Adrenal gland (tissue), 19 donors: Measurements from ENCODE around the gene HSD17B1. TPM values are rescaled to one million over a fixed set of nuclear protein-coding genes. Genes with fewer than 3 reads are reported as not detected.
"Not testable (repeated sequence)": the region's sequence is repeated elsewhere in the genome, so short reads cannot be mapped to it uniquely, and the experiment has no call there.

ENCODE experiments used
- DNase-seq, 7 donors: peaks; one replicate each; pipeline ENCODE4 v3.0.0-alpha.2; 2019 to 2020
- H3K27ac ChIP-seq, 5 donors: fragments of 200-600 bp; sonication (generic) in 4 of 5; 1 replicate in 3 of 5; 2 replicates in 2 of 5; pipeline versions ENCODE4 v1.5.1 to v1.8.0; 2016 to 2020; ENCODE audit warnings: mild to moderate bottlenecking in 1 of 5
- H3K27me3 ChIP-seq: fragments of 200-600 bp; 2 replicates; pipeline ENCODE4 v1.8.0; 2021
- H3K36me3 ChIP-seq, 2 donors: fragments of 200-600 bp; replicated peaks in 1 of 2; 1 replicate in 1 of 2; 2 replicates in 1 of 2; pipeline versions ENCODE4 v1.5.1 to v1.8.0; 2018 to 2022
- H3K4me1 ChIP-seq, 2 donors: fragments of 200-600 bp; replicated peaks in 1 of 2; 1 replicate in 1 of 2; 2 replicates in 1 of 2; pipeline versions ENCODE4 v1.5.1 to v1.8.0; 2018 to 2021
- H3K4me3 ChIP-seq, 4 donors: fragments of 200-600 bp; sonication (generic) in 3 of 4; one replicate each; pipeline ENCODE4 v1.5.1; 2016 to 2018
- H3K9me3 ChIP-seq, 3 donors: fragments of 200-600 bp; sonication (generic) in 1 of 3; replicated peaks in 1 of 3; 1 replicate in 2 of 3; 2 replicates in 1 of 3; pipeline versions ENCODE4 v1.5.1 to v1.8.0; 2016 to 2021
- POLR2A ChIP-seq, 2 donors: fragments of 450-650 bp; IDR thresholded peaks; one replicate each; pipeline ENCODE4 v1.6.1; 2017; ENCODE audit warnings: antibody characterized with exemption in 2 of 2, mild to moderate bottlenecking in 2 of 2, moderate library complexity in 1 of 2
- WGBS, 4 donors: extraction: QIAGEN DNeasy Blood & Tissue Kit in 2 of 4; methylation state at CpG; one replicate each; pipeline versions ENCODE4 v1.1.5 to v1.1.7; 2013 to 2017; 5-methylcytosine and 5-hydroxymethylcytosine counted together
- intact Hi-C, 2 donors: fragments of 100-400 bp; cut with DNase I; formaldehyde crosslinking; loops; one replicate each; pipeline versions ENCODE4 v1.14.1 to v1.15.0; 2022 to 2023
- long read RNA-seq, 10 donors: library from polyadenylated mRNA in 3 of 10; unstranded in 2 of 10; stranded (forward) in 1 of 10; transcript quantifications; one replicate each; pipeline ENCODE4 v2.0.0 and lab custom pipeline, GENCODE V29; 2021 to 2026
- polyA plus RNA-seq, 3 donors: library from polyadenylated mRNA; stranded (reverse); fragments of 200-250 nt in 2 of 3; fragments of 350-450 nt in 1 of 3; fragmentation: Illumina TruSeq in 1 of 3; extraction: RNeasy Lipid Tissue Mini Kit (QIAGEN cat#74804) in 1 of 3; gene quantifications; one replicate each; pipeline ENCODE4 v1.2.3, GENCODE V29; 2013 to 2014
- total RNA-seq, 9 donors: library from RNA; depleted of rRNA in 4 of 9; stranded (reverse); fragments of >200 nt in 4 of 9; fragments of 120-200 nt in 1 of 9; fragmentation: NEBNext Ultra II Directional in 1 of 9; extraction: Animal tissue kit (Norgen Biotek cat#: 25700) in 1 of 9; gene quantifications; one replicate each; pipeline versions ENCODE4 v1.1.0 to v1.2.4, GENCODE V29; 2013 to 2023
- TF ChIP-seq, protein P1 (sequence below), 6 experiments: fragments of 450-650 bp in 4 of 6; fragments of 200-600 bp in 2 of 6; sonication (generic) in 1 of 6; IDR thresholded peaks; 1 replicate in 5 of 6; 2 replicates in 1 of 6; pipeline versions ENCODE4 v1.5.1 to v1.8.0; 2016 to 2021; ENCODE audit warnings: antibody characterized with exemption in 6 of 6, mild to moderate bottlenecking in 2 of 6, moderate library complexity in 1 of 6
- donor health status: healthy with polysubstance abuse.
- donor health status: Bipolar disorder and iron deficiency.
- donor health status: DM: yes; HTN: yes; CAD: no.
- donor health status: DM: no; HTN: no; CAD: no.
- donor health status: DM: no; HTN: no; CAD: no.
- donor health status: DM: yes; HTN: yes; CAD: no.

The HSD17B1 gene, protein sequence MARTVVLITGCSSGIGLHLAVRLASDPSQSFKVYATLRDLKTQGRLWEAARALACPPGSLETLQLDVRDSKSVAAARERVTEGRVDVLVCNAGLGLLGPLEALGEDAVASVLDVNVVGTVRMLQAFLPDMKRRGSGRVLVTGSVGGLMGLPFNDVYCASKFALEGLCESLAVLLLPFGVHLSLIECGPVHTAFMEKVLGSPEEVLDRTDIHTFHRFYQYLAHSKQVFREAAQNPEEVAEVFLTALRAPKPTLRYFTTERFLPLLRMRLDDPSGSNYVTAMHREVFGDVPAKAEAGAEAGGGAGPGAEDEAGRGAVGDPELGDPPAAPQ
- 1 to 10 TPM in 8 of 9 donors, under 1 TPM in 1; 0.60 to 3.0 (median 1.9) TPM for total RNA-seq
- 1 to 10 TPM in 2 of 3 donors, under 1 TPM in 1; 0.22 to 7.6 (median 3.6) TPM for polyA plus RNA-seq
- long read RNA-seq, donor 1 = 0 reads
- long read RNA-seq, donor 2 = 0 reads
- long read RNA-seq, donor 3 = 0 reads
- long read RNA-seq, donor 4 = 0 reads
- long read RNA-seq, donor 5, partial matches to known transcripts = 1 of 2 reads
- long read RNA-seq, donor 5, other reads (novel, unspliced or antisense) = 1 of 2 reads
- long read RNA-seq, donor 6, partial matches to known transcripts = 0 of 1 reads
- long read RNA-seq, donor 6, other reads (novel, unspliced or antisense) = 1 of 1 reads
- long read RNA-seq, donor 7 = 0 reads
- long read RNA-seq, donor 8 = 0 reads
- long read RNA-seq, donor 9 = 0 reads
- long read RNA-seq, donor 10 = 0 reads

DNA sequence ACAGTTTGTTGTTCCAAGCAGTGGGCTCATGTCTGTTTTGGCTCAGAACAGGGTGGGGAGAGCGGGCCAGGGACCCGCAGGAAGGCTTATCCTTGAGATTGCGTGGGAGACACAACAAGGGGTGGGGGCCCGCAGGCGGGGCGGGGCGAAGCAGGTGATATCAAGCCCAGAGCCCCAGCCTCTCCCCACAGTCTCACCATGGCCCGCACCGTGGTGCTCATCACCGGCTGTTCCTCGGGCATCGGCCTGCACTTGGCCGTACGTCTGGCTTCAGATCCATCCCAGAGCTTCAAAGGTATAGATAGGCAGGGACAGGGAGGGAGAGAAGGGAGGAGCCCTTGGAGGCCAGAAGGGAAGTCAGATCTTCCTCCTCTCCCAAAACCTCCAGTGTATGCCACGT lies at the start of gene HSD17B1:
HSD17B1 (plus strand) TSS at position 188 of the 400 bp plus-strand sequence; CDS start at position 199, 11 bp downstream.
- DNase-seq, intact Hi-C loops, H3K36me3 ChIP-seq, H3K27me3 ChIP-seq, H3K9me3 ChIP-seq: not testable (repeated sequence)
- H3K4me3 ChIP-seq = peak within 1 kb of the TSS in 1 of 4 donors; percentile 69
- H3K4me1 ChIP-seq = peaks cover 28 to 29% of the 10 kb centered on the region in 2 donors
- peak within 1 kb of the TSS in 2 of 5 donors; percentile 85 to 91 for H3K27ac ChIP-seq
- WGBS, 4 donors = 89 to 95% (median 93%) methylated on average over 11 to 15 of the region's 15 CpGs; no CpG with 5 or more reads in 1 of the 4 donors

DNA sequence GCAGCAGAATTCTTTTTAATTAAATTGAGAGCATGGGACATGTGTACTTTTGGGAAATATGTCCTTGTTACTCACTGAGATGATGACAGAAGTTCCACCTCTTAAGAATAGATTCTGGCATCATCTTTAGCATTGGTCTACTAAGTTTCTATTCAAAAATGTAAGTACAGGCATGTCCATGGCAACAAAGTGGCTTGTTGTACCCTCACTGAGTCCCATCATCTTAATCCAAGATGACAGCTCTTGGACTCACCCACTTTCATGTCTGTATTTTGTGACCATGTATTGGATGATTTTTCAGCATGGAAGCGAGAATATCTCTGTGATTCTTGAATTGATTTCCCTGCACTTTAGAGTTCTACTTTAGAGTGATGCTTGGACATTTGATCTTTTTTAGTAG lies 49.8 kb upstream of the HSD17B1 start:
- DNase-seq = no peak
- intact Hi-C loops = no loop called here
- H3K36me3 ChIP-seq = peaks cover 0 to 80% of the 10 kb centered on the region in 2 donors
- peaks cover 0 to 11% of the 10 kb centered on the region in 2 donors for H3K4me1 ChIP-seq
- H3K27ac ChIP-seq = no peak overlapping the region
- TF ChIP-seq POLR2A (IDR thresholded peaks at IDR 0.05) = no peak
- TF ChIP-seq, protein P1, sequence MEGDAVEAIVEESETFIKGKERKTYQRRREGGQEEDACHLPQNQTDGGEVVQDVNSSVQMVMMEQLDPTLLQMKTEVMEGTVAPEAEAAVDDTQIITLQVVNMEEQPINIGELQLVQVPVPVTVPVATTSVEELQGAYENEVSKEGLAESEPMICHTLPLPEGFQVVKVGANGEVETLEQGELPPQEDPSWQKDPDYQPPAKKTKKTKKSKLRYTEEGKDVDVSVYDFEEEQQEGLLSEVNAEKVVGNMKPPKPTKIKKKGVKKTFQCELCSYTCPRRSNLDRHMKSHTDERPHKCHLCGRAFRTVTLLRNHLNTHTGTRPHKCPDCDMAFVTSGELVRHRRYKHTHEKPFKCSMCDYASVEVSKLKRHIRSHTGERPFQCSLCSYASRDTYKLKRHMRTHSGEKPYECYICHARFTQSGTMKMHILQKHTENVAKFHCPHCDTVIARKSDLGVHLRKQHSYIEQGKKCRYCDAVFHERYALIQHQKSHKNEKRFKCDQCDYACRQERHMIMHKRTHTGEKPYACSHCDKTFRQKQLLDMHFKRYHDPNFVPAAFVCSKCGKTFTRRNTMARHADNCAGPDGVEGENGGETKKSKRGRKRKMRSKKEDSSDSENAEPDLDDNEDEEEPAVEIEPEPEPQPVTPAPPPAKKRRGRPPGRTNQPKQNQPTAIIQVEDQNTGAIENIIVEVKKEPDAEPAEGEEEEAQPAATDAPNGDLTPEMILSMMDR (IDR thresholded peaks at IDR 0.05) = no peak
- no peaks in the 10 kb centered on the region for H3K27me3 ChIP-seq
- no peaks in the 10 kb centered on the region for H3K9me3 ChIP-seq
- H3K4me3 ChIP-seq = no peak overlapping the region
- WGBS, 4 donors = 94 to 100% (median 95%) methylated on average over 1 of the region's 1 CpG

GRCh38 chr17:42507671-42508070 lies 45.1 kb upstream of the HSD17B1 start:
- no peak for DNase-seq
- Histone ChIP-seq H3K36me3 (peaks cover 0 to 70% of the 10 kb centered on the region in 2 donors), H3K9me3 (no peaks in the 10 kb centered on the region), H3K27ac (no peak overlapping the region), H3K4me3 (no peak overlapping the region), H3K4me1 (peaks cover 5 to 21% of the 10 kb centered on the region in 2 donors), H3K27me3 (no peaks in the 10 kb centered on the region)
- TF ChIP-seq, protein P1 (IDR thresholded peaks at IDR 0.05) = no peak
- no peak for TF ChIP-seq POLR2A (IDR thresholded peaks at IDR 0.05)
- WGBS, 4 donors = 92 to 98% (median 94%) methylated on average over 4 of the region's 4 CpGs
- intact Hi-C loops = no loop called here

- H3K27ac ChIP-seq = no peak overlapping the region
- peaks cover 6 to 23% of the 10 kb centered on the region in 2 donors for H3K4me1 ChIP-seq
- no peak for DNase-seq
- H3K4me3 ChIP-seq = no peak overlapping the region
- no peak for TF ChIP-seq POLR2A (IDR thresholded peaks at IDR 0.05)
- TF ChIP-seq, protein P1 (IDR thresholded peaks at IDR 0.05) = no peak
- WGBS, 4 donors = 76 to 80% (median 80%) methylated on average over 12 of the region's 12 CpGs
- intact Hi-C loops = no loop called here
- no peaks in the 10 kb centered on the region for H3K9me3 ChIP-seq
- H3K27me3 ChIP-seq = no peaks in the 10 kb centered on the region
- H3K36me3 ChIP-seq = peaks cover 0 to 63% of the 10 kb centered on the region in 2 donors
Observed at GRCh38 chr17:42508426-42509165, 44.1 kb upstream of the HSD17B1 start.
